SK-N-SH (cell line): Measurements from ENCODE around the gene KRT73. TPM values are rescaled to one million over a fixed set of nuclear protein-coding genes. Genes with fewer than 3 reads are reported as not detected.

Experiments used
- CTCF ChIA-PET: fragments of 300-600, 350-600 bp; formaldehyde crosslinking; extraction: SDS; loops from one replicate; lab custom pipeline; 2021; lab: Yijun Ruan, JAX
- POLR2A ChIA-PET: fragments of 350-600 bp; sonication (Branson Sonifier 250); formaldehyde crosslinking; extraction: SDS; loops from one replicate; lab custom pipeline; 2020; ENCODE audit warnings: antibody characterized with exemption, inconsistent platforms; lab: Yijun Ruan, JAX
- DNase-seq: peaks from one replicate; pipeline ENCODE4 v3.0.0; 2012
- H2AFZ ChIP-seq: fragments of 200-600 bp; sonication (generic); 2 replicates; pipeline ENCODE4 v1.8.1; 2016; ENCODE audit warnings: antibody characterized with exemption, mild to moderate bottlenecking, low read depth
- H3F3A ChIP-seq: fragments of 200-600 bp; sonication (generic); replicated peaks from 2 replicates; pipeline ENCODE3; 2016; ENCODE audit warnings: antibody characterized with exemption, mild to moderate bottlenecking; ENCODE audit not compliant: insufficient read depth
- H3K27ac ChIP-seq, 2 experiments: fragments of 200-500 bp in 1 of 2; fragments of 200-600 bp in 1 of 2; sonication (Bioruptor generic) in 1 of 2; sonication (generic), shearing (Covaris generic) in 1 of 2; 2 replicates each; pipeline versions ENCODE4 v1.5.1 to v1.6.1; 2014 to 2016; ENCODE audit warnings: low read depth in 2 of 2, inconsistent platforms in 1 of 2, low read length in 1 of 2, mild to moderate bottlenecking in 1 of 2, mixed read lengths in 1 of 2
- H3K27me3 ChIP-seq: fragments of 200-600 bp; sonication (generic), shearing (Covaris generic); 2 replicates; pipeline ENCODE4 v1.6.1; 2016; ENCODE audit warnings: mixed run types; ENCODE audit not compliant: insufficient read depth
- H3K36me3 ChIP-seq, 2 experiments: fragments of 200-500 bp in 1 of 2; fragments of 200-600 bp in 1 of 2; sonication (Bioruptor generic) in 1 of 2; sonication (generic) in 1 of 2; replicated peaks in 1 of 2; 2 replicates each; pipeline versions ENCODE3 to v1.5.1; 2014 to 2016; ENCODE audit warnings: low read length in 1 of 2, mild to moderate bottlenecking in 1 of 2; ENCODE audit not compliant: insufficient read depth in 2 of 2, control insufficient read depth in 1 of 2
- H3K4me1 ChIP-seq, 2 experiments: fragments of 200-500 bp in 1 of 2; fragments of 200-600 bp in 1 of 2; sonication (Bioruptor generic) in 1 of 2; sonication (generic), shearing (Covaris generic) in 1 of 2; 2 replicates each; pipeline versions ENCODE4 v1.5.1 to v1.6.1; 2014 to 2016; ENCODE audit warnings: low read depth in 1 of 2, low read length in 1 of 2, mixed run types in 1 of 2; ENCODE audit not compliant: insufficient read depth in 2 of 2, control insufficient read depth in 1 of 2
- H3K4me2 ChIP-seq: fragments of 200-600 bp; sonication (generic), shearing (Covaris generic); 2 replicates; pipeline ENCODE4 v1.6.1; 2017; ENCODE audit warnings: mixed run types
- H3K4me3 ChIP-seq, 2 experiments: fragments of 200-500 bp in 1 of 2; fragments of 200-600 bp in 1 of 2; sonication (Bioruptor generic) in 1 of 2; sonication (generic), shearing (Covaris generic) in 1 of 2; 2 replicates each; pipeline versions ENCODE4 v1.5.1 to v1.8.1; 2014 to 2016; ENCODE audit warnings: low read depth in 2 of 2, inconsistent platforms in 1 of 2, low read length in 1 of 2, mild to moderate bottlenecking in 1 of 2, mixed read lengths in 1 of 2, moderate library complexity in 1 of 2
- H3K79me2 ChIP-seq: fragments of 200-600 bp; sonication (generic); 2 replicates; pipeline ENCODE4 v1.8.1; 2017; ENCODE audit warnings: mild to moderate bottlenecking; ENCODE audit not compliant: insufficient read depth
- H3K9ac ChIP-seq: fragments of 200-600 bp; sonication (generic); 2 replicates; pipeline ENCODE4 v1.6.1; 2017; ENCODE audit warnings: mixed run types
- H3K9me2 ChIP-seq: fragments of 200-600 bp; sonication (generic); 2 replicates; pipeline ENCODE4 v1.6.1; 2017; ENCODE audit warnings: mixed run types
- H3K9me3 ChIP-seq: fragments of 200-600 bp; sonication (generic); 2 replicates; pipeline ENCODE4 v1.6.1; 2017; ENCODE audit warnings: mixed run types, mild to moderate bottlenecking, moderate library complexity
- H4K20me1 ChIP-seq: fragments of 200-600 bp; sonication (generic); 2 replicates; pipeline ENCODE4 v1.6.1; 2017; ENCODE audit warnings: mild to moderate bottlenecking, mixed run types; ENCODE audit not compliant: insufficient read depth
- CHD2 ChIP-seq: fragments of 150-350 bp; IDR thresholded peaks from 2 replicates; pipeline ENCODE4 v1.6.1; 2018; ENCODE audit warnings: low read length; ENCODE audit not compliant: partially characterized antibody
- CTCF ChIP-seq: fragments of 200-600 bp; sonication (generic); IDR thresholded peaks from 2 replicates; pipeline ENCODE4 v1.6.1; 2017; ENCODE audit warnings: antibody characterized with exemption, mild to moderate bottlenecking, moderate library complexity
- ELF1 ChIP-seq: IDR thresholded peaks from 2 replicates; pipeline ENCODE4 v1.4.0; 2012
- EP300 ChIP-seq, 2 experiments: IDR thresholded peaks; 2 replicates each; pipeline versions ENCODE4 v1.4.0 to v1.6.1; 2012; ENCODE audit warnings: borderline replicate concordance in 1 of 2, low read depth in 1 of 2, low read length in 1 of 2
- EZH2phosphoT487 ChIP-seq: fragments of 200-600 bp; sonication (generic); IDR thresholded peaks from 2 replicates; pipeline ENCODE4 v1.6.1; 2017; ENCODE audit warnings: low read depth, mixed run types, mild to moderate bottlenecking, antibody characterized with exemption, moderate library complexity, borderline replicate concordance
- FOSL2 ChIP-seq: IDR thresholded peaks from 2 replicates; pipeline ENCODE4 v1.4.0; 2012; ENCODE audit warnings: low read depth, mild to moderate bottlenecking, moderate library complexity, borderline replicate concordance
- GABPA ChIP-seq: IDR thresholded peaks from 2 replicates; pipeline ENCODE4 v1.4.0; 2012; ENCODE audit warnings: low read depth, mild to moderate bottlenecking
- GATA2 ChIP-seq: sonication (generic); formaldehyde crosslinking; IDR thresholded peaks from 2 replicates; pipeline ENCODE4 v1.5.0; 2020; ENCODE audit warnings: mild to moderate bottlenecking, missing genetic modification reagents
- MAX ChIP-seq: IDR thresholded peaks from 2 replicates; pipeline ENCODE4 v1.4.0; 2012; ENCODE audit warnings: low read depth
- REST ChIP-seq: IDR thresholded peaks from 2 replicates; pipeline ENCODE4 v1.6.1; 2012; ENCODE audit warnings: mild to moderate bottlenecking, low read depth, low read length, moderate library complexity
- RXRA ChIP-seq: IDR thresholded peaks from 2 replicates; pipeline ENCODE4 v1.4.0; 2012; ENCODE audit warnings: low read depth, mild to moderate bottlenecking, borderline replicate concordance
- SIN3A ChIP-seq: IDR thresholded peaks from 2 replicates; pipeline ENCODE4 v1.6.1; 2012; ENCODE audit warnings: low read depth, mild to moderate bottlenecking, low read length, moderate library complexity, borderline replicate concordance
- TEAD4 ChIP-seq: IDR thresholded peaks from 2 replicates; pipeline ENCODE4 v1.4.0; 2012; ENCODE audit warnings: mild to moderate bottlenecking, borderline replicate concordance; ENCODE audit not compliant: insufficient read depth
- USF2 ChIP-seq: fragments of 150-350 bp; IDR thresholded peaks from 2 replicates; pipeline ENCODE4 v1.6.1; 2017; ENCODE audit warnings: antibody characterized with exemption, low read length, low read depth, borderline replicate concordance
- YY1 ChIP-seq: IDR thresholded peaks from 2 replicates; pipeline ENCODE4 v1.4.0; 2012; ENCODE audit warnings: low read depth, mild to moderate bottlenecking
- polyA plus RNA-seq, 3 experiments: library from polyadenylated mRNA; depleted of rRNA; stranded (reverse); fragments of >200 nt; gene quantifications; 2 replicates each; pipeline ENCODE4 v1.2.3, GENCODE V29; 2012

KRT73 gene
- polyA plus RNA-seq, 1 of the 3 experiments (the other 2 are of a cell fraction), result not detected

- no peaks in the 10 kb centered on the region for H3K9me3 ChIP-seq
- TF ChIP-seq EZH2phosphoT487 (no peak), EP300 (IDR thresholded peaks at IDR 0.05; ENCODE audit: borderline replicate concordance in 1 of 2, low read depth in 1 of 2, low read length in 1 of 2) (no peak), REST (no peak)
- no peaks in the 10 kb centered on the region for H3K36me3 ChIP-seq
- no peak overlapping the region for H3K4me3 ChIP-seq
- DNase-seq, result no peak
- no peaks in the 10 kb centered on the region for H3F3A ChIP-seq
- no peak overlapping the region for H3K9ac ChIP-seq
- H3K4me2 ChIP-seq, result no peak overlapping the region
- no peak overlapping the region for H2AFZ ChIP-seq
- CTCF ChIA-PET, result interaction anchor here (1.1 kb wide), 1 partner anchor 217 kb away, joined by 3 read pairs; no protein-coding TSS in a partner anchor
- no peaks in the 10 kb centered on the region for H3K9me2 ChIP-seq
- no peaks in the 10 kb centered on the region for H3K79me2 ChIP-seq
- POLR2A ChIA-PET, result no interaction called here
- H3K27ac ChIP-seq, result no peak overlapping the region
- peaks cover 25% of the 10 kb centered on the region; the same call in 1 of the 2 replicates for H3K27me3 ChIP-seq
- H4K20me1 ChIP-seq, result no peaks in the 10 kb centered on the region
- H3K4me1 ChIP-seq, result no peaks in the 10 kb centered on the region
Observed at GRCh38 chr12:52663420-52663819, 45.1 kb upstream of the KRT73 start.

- H3F3A ChIP-seq, result no peaks in the 10 kb centered on the region
- POLR2A ChIA-PET, result no interaction called here
Observed at GRCh38 chr12:52662918-52663229, 44.5 kb upstream of the KRT73 start.

More at GRCh38 chr12:52662918-52663229, 44.5 kb upstream of the KRT73 start:
- Histone ChIP-seq H3K9ac (no peak overlapping the region), H3K4me2 (no peak overlapping the region), H3K36me3 (no peaks in the 10 kb centered on the region), H3K27ac (no peak overlapping the region), H3K79me2 (no peaks in the 10 kb centered on the region), H3K9me2 (no peaks in the 10 kb centered on the region), H4K20me1 (no peaks in the 10 kb centered on the region), H3K27me3 (peaks cover 28% of the 10 kb centered on the region; the same call in 1 of the 2 replicates), H3K4me1 (no peaks in the 10 kb centered on the region), H3K4me3 (no peak overlapping the region), H3K9me3 (no peaks in the 10 kb centered on the region), H2AFZ (no peak overlapping the region)
- CTCF ChIA-PET, result interaction anchor here (0.7 kb wide), 1 partner anchor 9 kb away, joined by 3 read pairs; no protein-coding TSS in a partner anchor
- no peak for TF ChIP-seq SIN3A
- no peak for TF ChIP-seq USF2
- no peak for TF ChIP-seq FOSL2
- no peak for TF ChIP-seq REST
- no peak for TF ChIP-seq CHD2
- no peak for TF ChIP-seq EP300 (IDR thresholded peaks at IDR 0.05; ENCODE audit: borderline replicate concordance in 1 of 2, low read depth in 1 of 2, low read length in 1 of 2)
- no peak for TF ChIP-seq RXRA
- no peak for TF ChIP-seq TEAD4
- TF ChIP-seq GATA2, result no peak
- no peak for TF ChIP-seq ELF1
- no peak for TF ChIP-seq EZH2phosphoT487
- no peak for TF ChIP-seq YY1
- TF ChIP-seq GABPA, result no peak
- TF ChIP-seq MAX, result no peak
- TF ChIP-seq CTCF, result no peak
- no peak for DNase-seq
